ENCODE results near the gene RPS6KA4. TPM values are rescaled to one million over a fixed set of nuclear protein-coding genes. Genes with fewer than 3 reads are reported as not detected.

Gene RPS6KA4
- total RNA-seq, 1 experiment from 2014 or later = 94.2 TPM

DNA sequence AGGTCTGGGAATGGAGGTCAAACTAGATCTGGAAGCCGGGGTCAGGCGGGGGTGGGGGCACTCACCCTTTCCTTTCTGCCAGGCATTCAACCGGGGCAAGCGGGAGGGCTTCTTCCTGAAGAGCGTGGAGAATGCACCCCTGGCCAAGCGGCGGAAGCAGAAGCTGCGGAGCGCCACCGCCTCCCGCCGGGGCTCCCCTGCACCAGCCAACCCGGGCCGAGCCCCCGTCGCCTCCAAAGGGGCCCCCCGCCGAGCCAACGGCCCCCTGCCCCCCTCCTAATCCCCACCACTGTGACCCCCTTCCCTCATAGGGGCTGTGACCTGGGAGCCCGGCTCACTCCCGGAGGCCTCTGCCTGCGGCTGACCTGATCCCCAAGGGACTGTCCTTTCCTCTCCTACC, 12.2 kb downstream of the RPS6KA4 start:
- Histone ChIP-seq H3K27me3 (no peaks in the 10 kb centered on the region), H3K4me3 (no peak overlapping the region), H3K36me3 (peaks cover 18% of the 10 kb centered on the region), H3K9me3 (no peaks in the 10 kb centered on the region)
- DNase-seq = no peak

DNA sequence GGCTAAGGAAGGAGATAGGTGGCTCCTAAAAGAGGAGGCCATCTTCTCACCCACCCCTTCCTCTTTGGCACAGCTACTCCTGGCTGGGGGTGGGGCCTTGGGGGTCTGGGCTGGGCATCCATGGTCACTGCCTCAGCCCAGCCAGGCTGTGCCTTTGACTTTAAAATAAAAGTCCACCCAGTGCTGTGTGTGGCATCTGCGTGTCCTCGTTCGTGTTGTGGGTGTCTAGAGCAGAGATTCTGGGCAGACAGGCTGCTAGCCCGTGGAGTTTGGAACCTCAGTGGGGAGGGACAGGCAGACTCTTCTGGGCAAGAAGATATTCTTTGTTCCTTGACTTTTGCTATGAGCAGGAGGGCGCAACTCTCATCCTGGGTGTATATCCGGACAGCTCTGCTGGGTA, 13.1 kb downstream of the RPS6KA4 start:
- peaks cover 14% of the 10 kb centered on the region for H3K36me3 ChIP-seq
- no peak for DNase-seq
- no peak overlapping the region; the same call in 1 of the 2 replicates for H3K4me3 ChIP-seq
- no peaks in the 10 kb centered on the region for H3K27me3 ChIP-seq
- no peaks in the 10 kb centered on the region for H3K9me3 ChIP-seq

DNA sequence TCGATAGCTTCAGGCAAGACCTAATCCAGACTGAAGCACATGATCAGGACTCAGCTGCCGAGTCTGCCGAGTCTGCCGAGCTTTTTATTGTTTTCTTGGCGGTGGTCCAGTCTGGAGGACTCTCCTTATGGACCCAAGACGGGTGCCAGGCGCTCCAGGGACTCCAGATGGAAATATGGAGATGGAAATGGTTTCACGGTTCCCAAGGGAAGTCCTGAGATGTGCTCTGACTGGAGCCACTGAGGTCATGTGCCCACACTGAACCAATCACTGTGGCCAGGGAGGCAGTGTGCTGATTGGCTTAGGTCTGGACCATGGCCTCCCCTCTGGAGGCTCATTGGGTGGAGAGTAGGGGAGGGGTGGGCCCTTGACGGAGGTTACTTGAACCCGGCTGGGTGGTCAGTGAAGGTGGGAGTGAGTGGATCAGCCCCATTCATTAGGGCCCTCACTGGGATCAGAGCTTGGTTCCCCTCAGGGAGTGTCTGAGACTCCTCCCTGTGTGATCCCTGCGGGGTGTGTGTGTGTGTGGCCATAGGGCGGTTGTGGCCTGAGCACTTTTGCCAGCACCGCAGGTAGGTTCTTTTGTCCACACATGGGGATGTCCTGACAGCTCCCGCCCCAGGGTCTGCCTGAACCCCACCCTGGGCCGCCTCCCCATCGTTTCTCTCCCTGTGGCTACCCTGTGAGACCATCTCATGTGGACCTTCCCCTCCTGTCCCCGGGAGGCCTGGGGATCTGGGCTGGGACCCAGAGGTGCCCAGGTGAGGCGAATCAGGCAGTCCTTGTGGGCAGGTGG, 14.0 kb downstream of the RPS6KA4 start:
- H3K4me3 ChIP-seq = peak overlapping the region; percentile 67
- DNase-seq = peak; percentile 97
- no peaks in the 10 kb centered on the region for H3K27me3 ChIP-seq
- no peaks in the 10 kb centered on the region for H3K9me3 ChIP-seq
- H3K36me3 ChIP-seq = peaks cover 6% of the 10 kb centered on the region

DNA sequence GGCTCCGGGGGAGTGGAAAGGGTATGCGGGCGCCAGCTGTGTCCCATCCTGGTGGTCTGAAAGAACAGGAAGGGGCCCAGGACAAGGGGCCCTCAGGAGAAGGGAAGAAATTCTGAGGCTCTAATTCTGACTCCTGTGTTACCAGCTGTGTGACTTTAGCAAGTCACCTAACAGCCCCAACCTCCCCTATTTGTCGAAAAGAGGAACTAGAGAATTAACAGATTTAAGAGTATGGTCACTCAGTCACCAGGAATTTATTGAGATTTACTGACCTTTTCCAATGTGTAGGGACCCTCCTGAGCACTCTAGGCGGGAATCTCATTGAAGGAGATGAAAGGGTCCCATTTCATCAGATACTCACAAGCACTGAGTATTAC, 14.6 kb downstream of the RPS6KA4 start:
- no peak for DNase-seq
- H3K9me3 ChIP-seq = no peaks in the 10 kb centered on the region

DNA sequence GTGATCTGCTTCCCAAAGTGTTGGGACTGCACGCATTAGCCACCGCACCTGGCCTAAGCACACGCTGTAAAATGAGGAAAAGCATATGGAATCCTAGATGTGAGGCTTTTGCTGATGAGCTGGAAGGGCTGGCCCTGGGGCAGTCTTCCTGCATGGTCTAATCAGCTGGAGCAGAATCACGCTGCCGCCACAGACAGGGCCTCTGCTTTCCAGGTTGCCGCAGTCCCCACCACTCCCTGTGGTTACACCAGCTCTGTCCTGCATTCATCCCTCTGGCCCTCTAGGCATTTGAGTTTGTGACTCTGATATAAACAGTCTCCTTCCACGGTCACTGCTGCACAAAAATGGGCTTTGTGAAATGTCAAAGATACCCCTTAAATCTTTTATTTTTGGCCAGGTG, 17.1 kb downstream of the RPS6KA4 start:
- Histone ChIP-seq H3K9me3 (no peaks in the 10 kb centered on the region), H3K27me3 (no peaks in the 10 kb centered on the region), H3K36me3 (no peaks in the 10 kb centered on the region; the same call in 1 of the 2 replicates), H3K4me3 (no peak overlapping the region)
- DNase-seq = no peak

More for the DNA sequence above, 14.6 kb downstream of the RPS6KA4 start:
- Histone ChIP-seq H3K36me3 (peaks cover 4% of the 10 kb centered on the region), H3K4me3 (peak overlapping the region; percentile 67), H3K27me3 (no peaks in the 10 kb centered on the region)

DNA sequence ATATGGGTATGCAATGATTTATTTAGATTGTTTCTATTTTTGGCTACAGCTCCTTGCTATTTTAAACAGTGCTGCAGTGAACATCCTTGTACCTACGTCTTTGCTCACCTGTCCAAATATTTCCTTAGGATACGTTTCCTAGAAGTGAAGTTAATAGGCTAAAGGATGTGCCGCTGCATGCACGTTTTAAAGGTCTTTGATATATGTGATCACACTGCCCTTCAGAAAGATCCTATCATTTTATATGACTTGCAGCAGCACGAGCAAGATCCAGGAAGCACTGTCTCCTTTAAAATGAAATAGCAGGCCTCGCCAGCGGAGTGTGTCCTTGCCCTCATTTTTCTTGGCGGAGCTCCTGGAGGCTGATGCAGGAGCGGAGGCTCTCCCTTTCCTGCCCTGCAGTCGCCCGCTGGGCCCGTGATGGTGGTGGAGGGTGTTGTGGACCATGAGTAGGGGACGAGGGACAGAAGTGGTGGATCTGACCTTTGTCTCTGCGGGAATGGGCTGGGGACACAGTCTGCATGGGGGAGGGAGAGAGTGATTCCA, 19.4 kb downstream of the RPS6KA4 start:
- Histone ChIP-seq H3K9me3 (no peaks in the 10 kb centered on the region), H3K4me3 (no peak overlapping the region), H3K27me3 (no peaks in the 10 kb centered on the region), H3K36me3 (no peaks in the 10 kb centered on the region)
- peak; percentile 66 for DNase-seq

DNA sequence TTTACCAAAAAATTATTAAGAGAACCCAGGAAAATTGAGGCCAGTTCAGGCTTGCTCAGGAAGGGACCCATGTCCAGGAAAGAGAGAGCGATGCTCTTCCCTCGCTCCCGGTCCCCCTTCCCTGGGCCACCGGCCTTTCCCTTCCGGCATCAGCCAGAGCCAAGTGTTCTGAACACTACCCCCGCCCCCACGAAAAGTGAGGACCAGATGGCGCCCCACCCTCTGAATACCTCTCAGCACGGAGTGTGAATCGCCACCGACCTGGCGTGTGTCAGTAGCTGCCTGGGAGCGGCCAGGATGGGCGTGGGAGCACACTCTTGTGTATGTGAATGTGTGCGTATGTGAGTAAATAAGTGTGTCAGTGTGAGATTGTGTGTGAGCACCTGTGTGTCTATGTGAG, 20.2 kb downstream of the RPS6KA4 start:
- Histone ChIP-seq H3K27me3 (no peaks in the 10 kb centered on the region), H3K36me3 (no peaks in the 10 kb centered on the region), H3K9me3 (no peaks in the 10 kb centered on the region), H3K4me3 (no peak overlapping the region)
- no peak for DNase-seq

DNA sequence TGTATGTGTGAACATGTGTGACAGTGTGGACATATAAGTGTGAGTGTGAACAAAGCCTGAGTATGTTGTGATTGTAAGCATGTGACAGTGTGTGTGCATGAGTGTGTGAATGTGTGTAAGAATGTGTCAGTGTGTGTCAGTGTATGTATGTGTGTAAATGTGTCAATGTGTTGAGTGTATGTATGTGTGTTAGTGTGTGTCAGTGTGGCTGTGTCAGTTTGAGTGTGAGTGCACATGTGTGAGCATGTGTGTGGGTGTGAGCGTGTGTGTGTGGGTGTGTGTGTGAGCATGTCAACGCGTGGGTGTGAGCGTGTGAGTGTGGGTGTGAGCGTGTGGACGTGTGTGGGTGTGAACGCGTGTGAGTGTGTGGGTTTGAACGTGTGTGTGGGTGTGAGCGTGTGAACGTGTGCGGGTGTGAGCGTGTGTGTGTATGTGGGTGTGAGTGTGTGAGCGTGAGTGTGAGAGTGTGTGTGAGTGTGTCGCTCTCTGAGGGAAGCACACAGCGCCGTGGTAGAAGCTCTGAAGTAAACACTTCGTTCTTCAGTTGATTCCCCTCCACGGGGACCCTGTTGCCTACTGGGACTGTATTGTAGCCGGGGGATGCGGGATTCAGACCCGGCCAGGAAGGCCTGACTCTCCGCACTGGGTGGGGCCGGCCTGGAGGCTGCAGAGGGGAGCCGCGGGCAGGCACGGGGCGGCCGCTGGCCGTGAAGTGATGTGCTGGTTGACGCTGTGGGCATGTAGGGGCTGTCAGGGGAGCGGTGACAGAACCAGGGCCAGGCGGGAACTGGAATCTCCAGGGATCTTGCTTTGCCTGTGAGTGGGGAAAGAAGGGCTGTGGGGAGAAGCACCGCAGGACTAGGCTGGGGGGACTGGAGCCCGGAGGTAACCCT, 21.1 kb downstream of the RPS6KA4 start:
- H3K4me3 ChIP-seq = no peak overlapping the region
- H3K27me3 ChIP-seq = no peaks in the 10 kb centered on the region
- no peaks in the 10 kb centered on the region for H3K36me3 ChIP-seq
- no peaks in the 10 kb centered on the region for H3K9me3 ChIP-seq
- no peak for DNase-seq

DNA sequence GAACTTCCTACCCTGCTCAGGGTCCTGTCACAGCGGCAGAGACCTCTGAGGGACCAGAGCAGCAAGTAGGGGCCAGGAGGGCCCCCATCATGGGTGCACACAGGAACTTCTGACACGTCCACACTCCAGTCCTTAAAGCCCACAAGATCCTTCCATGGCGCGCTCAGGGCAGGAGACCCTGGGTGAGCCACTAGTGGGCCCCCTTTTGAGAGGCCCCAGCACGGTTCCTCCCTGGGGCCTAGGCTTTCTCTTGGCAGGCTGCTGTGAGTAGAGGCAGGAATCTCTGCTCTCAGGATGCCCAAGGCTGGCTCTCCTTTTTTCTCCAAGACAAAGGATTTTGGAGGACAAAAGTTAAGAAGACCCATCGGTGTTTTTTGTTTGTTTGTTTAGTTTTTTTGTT, 22.4 kb downstream of the RPS6KA4 start:
- H3K9me3 ChIP-seq = no peaks in the 10 kb centered on the region
- DNase-seq = no peak
- H3K4me3 ChIP-seq = no peak overlapping the region
- no peaks in the 10 kb centered on the region for H3K27me3 ChIP-seq
- H3K36me3 ChIP-seq = no peaks in the 10 kb centered on the region

DNA sequence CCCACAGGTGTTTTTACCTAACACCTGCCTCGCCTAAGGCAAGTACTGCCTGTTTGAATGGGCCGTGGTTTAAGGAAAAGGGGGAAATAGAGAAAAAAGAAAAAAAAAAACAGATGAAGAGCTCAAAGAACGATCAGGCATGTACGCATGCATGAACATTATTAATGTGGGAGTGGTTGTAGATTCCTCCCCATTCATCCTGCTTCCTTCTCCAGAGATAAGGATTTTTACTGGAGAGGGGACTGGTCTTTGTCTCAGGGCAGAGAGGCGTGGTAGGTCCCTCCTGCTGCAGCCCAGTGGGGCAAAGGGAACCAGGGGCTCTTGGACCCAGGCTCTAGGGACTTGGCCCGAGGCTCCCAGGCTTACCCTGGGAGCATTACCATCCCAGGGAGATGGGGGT, 23.1 kb downstream of the RPS6KA4 start:
- H3K36me3 ChIP-seq = no peaks in the 10 kb centered on the region
- no peak for DNase-seq
- H3K9me3 ChIP-seq = no peaks in the 10 kb centered on the region
- no peaks in the 10 kb centered on the region for H3K27me3 ChIP-seq
- H3K4me3 ChIP-seq = no peak overlapping the region

DNA sequence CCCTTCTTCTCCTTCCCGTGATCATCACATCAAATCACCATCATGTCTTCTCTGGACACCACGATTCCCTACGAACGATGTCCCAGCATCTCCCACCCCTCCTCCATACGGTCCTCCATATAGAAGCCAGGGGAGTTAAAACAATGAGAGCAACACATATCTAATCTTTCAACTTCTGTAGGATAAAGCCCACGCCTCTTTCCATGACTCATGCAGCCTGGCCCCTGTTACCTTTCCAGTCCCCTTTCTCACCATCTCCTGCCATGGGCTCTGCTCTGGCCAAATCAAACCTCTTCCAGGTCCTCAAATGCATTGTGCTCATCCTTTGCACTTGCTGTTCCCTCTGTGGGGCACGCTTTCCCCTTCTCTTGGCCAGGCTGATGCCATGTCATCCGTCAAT, 23.6 kb downstream of the RPS6KA4 start:
- Histone ChIP-seq H3K4me3 (no peak overlapping the region), H3K27me3 (no peaks in the 10 kb centered on the region), H3K36me3 (no peaks in the 10 kb centered on the region)

DNA sequence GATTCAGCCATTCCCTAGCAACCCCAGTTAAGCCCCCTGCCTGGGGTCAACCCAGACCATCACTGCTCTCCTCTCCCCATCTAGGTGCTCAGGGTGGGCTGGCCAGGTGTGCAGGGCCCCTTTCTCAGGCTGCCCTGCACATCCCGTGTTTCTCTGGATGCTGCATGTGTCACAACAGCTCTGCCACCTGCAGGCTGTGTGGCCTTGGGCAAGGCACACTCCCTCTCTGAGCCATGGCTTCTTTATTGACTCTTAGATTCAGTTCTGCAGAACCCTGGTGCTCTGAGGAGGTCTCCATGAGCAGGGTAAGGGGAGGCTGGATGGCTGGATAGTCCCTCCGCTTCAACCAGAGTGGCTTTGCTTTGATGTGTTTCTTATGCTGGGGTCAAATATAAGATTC, 24.6 kb downstream of the RPS6KA4 start:
- Histone ChIP-seq H3K27me3 (no peaks in the 10 kb centered on the region), H3K4me3 (no peak overlapping the region), H3K36me3 (no peaks in the 10 kb centered on the region), H3K9me3 (no peaks in the 10 kb centered on the region)
- DNase-seq = no peak

More for the DNA sequence above, 23.6 kb downstream of the RPS6KA4 start:
- H3K9me3 ChIP-seq = no peaks in the 10 kb centered on the region
- DNase-seq = no peak

DNA sequence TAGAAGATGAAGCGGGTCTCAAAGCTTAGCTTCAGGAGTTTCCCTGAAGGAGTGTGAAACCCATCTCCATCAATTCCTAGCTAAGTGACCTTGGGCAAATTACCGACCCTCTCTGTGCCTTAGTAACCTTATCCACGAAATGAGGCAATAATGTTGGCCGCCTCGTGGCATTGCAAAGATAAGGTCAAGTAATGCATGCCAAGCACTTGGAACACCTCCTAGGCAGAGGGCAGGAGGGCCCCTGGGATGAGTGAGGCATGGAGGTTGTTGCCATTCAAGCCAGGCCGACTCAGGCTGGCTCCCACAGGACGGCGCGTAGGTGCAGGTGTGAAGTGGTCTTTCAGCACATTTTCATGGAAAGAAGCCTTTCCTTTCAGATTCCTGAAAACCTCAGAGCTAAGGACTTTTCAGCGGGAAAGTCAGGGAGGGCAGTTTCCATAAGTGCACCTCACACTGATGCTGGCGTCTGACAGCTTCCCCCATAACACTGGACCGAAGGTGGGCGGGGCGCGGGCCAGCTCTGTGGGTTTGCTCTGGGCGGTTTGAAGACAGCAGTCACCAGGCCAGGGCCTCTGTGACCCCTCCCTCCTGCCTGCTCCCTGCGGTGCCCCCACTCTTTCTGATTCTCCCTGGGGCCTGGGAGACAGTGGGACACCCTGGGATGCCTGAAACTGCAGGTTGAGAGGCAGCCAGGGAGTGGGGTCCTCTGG, 25.2 kb downstream of the RPS6KA4 start:
- no peaks in the 10 kb centered on the region for H3K27me3 ChIP-seq
- no peaks in the 10 kb centered on the region for H3K36me3 ChIP-seq
- H3K9me3 ChIP-seq = no peaks in the 10 kb centered on the region
- peak; percentile 16 for DNase-seq
- no peak overlapping the region for H3K4me3 ChIP-seq

DNA sequence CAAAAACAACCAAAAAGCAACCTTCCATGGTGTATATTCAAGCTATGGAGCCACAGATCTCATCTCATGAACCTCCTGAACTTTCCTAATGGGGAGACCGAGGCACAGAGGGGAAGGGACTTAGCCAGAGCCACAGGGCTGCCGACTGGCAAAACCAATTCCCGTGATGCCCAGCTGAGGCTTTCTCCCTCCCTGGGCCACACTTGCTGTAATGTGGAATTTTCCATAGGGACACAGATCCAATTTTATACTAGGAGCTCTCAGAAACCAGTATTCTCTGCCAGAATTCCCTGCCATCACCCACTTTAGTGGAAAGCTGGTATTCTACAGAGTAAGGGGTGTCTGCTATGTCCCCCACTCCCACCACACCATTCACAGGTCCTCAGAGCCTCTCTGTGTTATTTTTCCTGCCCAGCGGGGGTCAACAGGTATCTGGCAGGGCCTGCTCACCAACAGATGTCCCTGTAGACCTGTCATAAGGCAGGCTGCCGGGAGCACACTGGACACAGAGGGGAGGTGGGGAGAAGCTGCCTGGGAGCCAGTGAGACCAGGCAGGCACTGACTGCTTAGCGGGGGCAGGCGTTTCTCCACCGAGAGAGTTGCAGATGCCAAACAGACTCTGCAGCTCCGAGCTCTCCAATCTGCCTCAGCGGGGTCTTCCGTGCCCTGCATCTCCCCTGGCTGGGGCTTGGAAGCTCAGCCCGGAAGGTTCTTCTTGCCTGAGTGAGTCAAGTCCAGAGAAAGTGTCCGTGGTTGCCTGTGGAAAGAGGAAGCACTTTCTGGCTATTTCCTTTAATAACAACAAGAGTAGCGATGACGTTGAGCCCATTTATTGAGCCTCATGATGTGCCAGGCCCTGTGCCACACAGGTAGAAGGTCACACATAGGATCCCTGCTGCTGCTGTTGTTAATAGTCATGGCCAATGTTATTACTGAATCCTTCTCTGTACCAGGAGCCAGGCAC, 26.3 kb downstream of the RPS6KA4 start:
- Histone ChIP-seq H3K36me3 (no peaks in the 10 kb centered on the region), H3K9me3 (no peaks in the 10 kb centered on the region), H3K4me3 (no peak overlapping the region), H3K27me3 (no peaks in the 10 kb centered on the region)
- no peak for DNase-seq

DNA sequence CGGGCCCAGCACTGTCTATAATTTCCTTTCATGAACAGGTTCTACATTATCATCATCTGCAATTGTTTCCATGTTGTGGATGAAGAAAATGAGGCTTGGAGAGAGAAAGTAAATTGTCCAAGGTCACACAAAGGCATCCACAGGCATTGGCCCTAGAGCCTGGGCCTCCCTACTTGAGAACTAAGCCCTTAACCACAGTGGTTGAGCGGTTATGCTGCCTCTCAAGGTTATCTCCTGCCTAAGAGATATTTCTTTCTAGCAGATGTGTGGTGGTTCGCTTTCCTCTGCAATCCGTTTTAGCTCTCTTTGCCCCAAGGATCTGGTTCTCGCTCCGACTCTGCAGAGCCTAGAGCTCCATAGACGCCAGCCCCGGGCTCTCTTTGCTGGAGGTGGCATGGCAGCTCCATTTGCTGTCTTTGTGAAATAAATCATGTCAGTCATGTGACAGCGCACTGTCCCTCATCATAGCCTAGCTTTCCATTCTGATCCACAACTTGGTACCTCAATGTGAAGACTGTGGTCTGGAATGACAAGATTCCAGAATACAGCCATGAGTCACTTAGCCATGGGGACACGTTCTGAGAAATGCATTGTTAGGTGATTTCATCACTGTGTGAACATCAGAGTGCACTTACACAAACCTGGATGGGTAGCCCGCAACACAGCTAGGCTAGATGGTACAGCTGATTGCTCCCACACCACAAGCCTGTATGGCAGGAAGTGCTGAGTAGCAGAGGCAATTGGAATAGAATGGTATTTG, 27.2 kb downstream of the RPS6KA4 start:
- H3K27me3 ChIP-seq = no peaks in the 10 kb centered on the region
- DNase-seq = no peak
- no peaks in the 10 kb centered on the region for H3K36me3 ChIP-seq
- H3K9me3 ChIP-seq = no peaks in the 10 kb centered on the region
- H3K4me3 ChIP-seq = no peak overlapping the region

Data from MG63 (cell line).